Mesendoderm (in vitro differentiated cells): Measurements from ENCODE around the gene GSTP1.
A peak's percentile ranks its signal among the peaks of the same experiment; 100 is the strongest.
"Not testable (repeated sequence)": the region's sequence is repeated elsewhere in the genome, so short reads cannot be mapped to it uniquely, and the experiment has no call there.

Experiments
- DNase-seq: peaks from one replicate; pipeline ENCODE4 v3.0.0; 2013
- H2AK5ac ChIP-seq: 2 replicates; pipeline ENCODE4 v1.6.1; 2013; ENCODE audit warnings: low read length, inconsistent platforms
- H2BK120ac ChIP-seq: 2 replicates; pipeline ENCODE4 v1.6.1; 2013; ENCODE audit warnings: low read depth, mild to moderate bottlenecking, low read length, moderate library complexity, mixed read lengths
- H2BK15ac ChIP-seq: replicated peaks from 2 replicates; pipeline ENCODE4 v1.6.1; 2013; ENCODE audit warnings: low read depth, mild to moderate bottlenecking, moderate library complexity
- H2BK5ac ChIP-seq: 2 replicates; pipeline ENCODE4 v1.6.1; 2013; ENCODE audit warnings: low read length, inconsistent platforms
- H3K18ac ChIP-seq: 2 replicates; pipeline ENCODE4 v1.6.1; 2013; ENCODE audit warnings: mild to moderate bottlenecking, low read length, mixed read lengths
- H3K23ac ChIP-seq: one replicate; pipeline ENCODE4 v1.6.1; 2013; ENCODE audit warnings: low read length
- H3K27ac ChIP-seq: 2 replicates; pipeline ENCODE4 v1.5.1; 2013; ENCODE audit warnings: low read depth, mild to moderate bottlenecking, inconsistent platforms, low read length, moderate library complexity
- H3K27me3 ChIP-seq: 2 replicates; pipeline ENCODE4 v1.6.1; 2013; ENCODE audit warnings: low read length, control low read depth, mild to moderate bottlenecking, inconsistent platforms; ENCODE audit not compliant: insufficient read depth, poor library complexity
- H3K36me3 ChIP-seq: 2 replicates; pipeline ENCODE4 v1.6.1; 2013; ENCODE audit warnings: low read length, inconsistent platforms; ENCODE audit not compliant: control insufficient read depth, insufficient read depth
- H3K4ac ChIP-seq: one replicate; pipeline ENCODE4 v1.6.1; 2013; ENCODE audit warnings: low read depth, mild to moderate bottlenecking, low read length, moderate library complexity
- H3K4me1 ChIP-seq: 2 replicates; pipeline ENCODE4 v1.6.1; 2013; ENCODE audit warnings: low read depth, low read length, inconsistent platforms; ENCODE audit not compliant: control insufficient read depth
- H3K4me2 ChIP-seq: 2 replicates; pipeline ENCODE4 v1.6.1; 2013; ENCODE audit warnings: low read length
- H3K4me3 ChIP-seq: 2 replicates; pipeline ENCODE4 v1.5.1; 2013; ENCODE audit warnings: mild to moderate bottlenecking, low read length
- H3K56ac ChIP-seq: one replicate; pipeline ENCODE4 v1.6.1; 2013; ENCODE audit warnings: low read length
- H3K79me1 ChIP-seq: 2 replicates; pipeline ENCODE4 v1.6.1; 2013; ENCODE audit warnings: low read length, inconsistent platforms
- H3K79me2 ChIP-seq: 2 replicates; pipeline ENCODE4 v1.6.1; 2013; ENCODE audit warnings: mild to moderate bottlenecking, low read length; ENCODE audit not compliant: control insufficient read depth, insufficient read depth
- H3K9ac ChIP-seq: 2 replicates; pipeline ENCODE4 v1.6.1; 2013; ENCODE audit warnings: low read length, inconsistent platforms
- H4K5ac ChIP-seq: one replicate; pipeline ENCODE4 v1.6.1; 2013; ENCODE audit warnings: low read length
- H4K8ac ChIP-seq: one replicate; pipeline ENCODE4 v1.6.1; 2013; ENCODE audit warnings: low read depth, mild to moderate bottlenecking, control low read depth, low read length, moderate library complexity
- WGBS: extraction: QIAGEN DNeasy Blood & Tissue Kit; methylation state at CpG from one replicate; pipeline ENCODE4 v1.1.7; 2013; ENCODE audit warnings: low lambda C conversion rate, missing lambda C conversion rate; ENCODE audit not compliant: insufficient coverage; ENCODE audit errors: extremely low coverage; 5-methylcytosine and 5-hydroxymethylcytosine counted together

The GSTP1 gene

GRCh38 chr11:67622905-67623304 is 39.3 kb downstream of the GSTP1 start:
- not testable (repeated sequence) for H3K4me2 ChIP-seq, H2BK5ac ChIP-seq, H3K56ac ChIP-seq, H3K4me3 ChIP-seq, H3K9ac ChIP-seq, H3K79me2 ChIP-seq, H3K4me1 ChIP-seq, H3K27me3 ChIP-seq, H2AK5ac ChIP-seq, H4K5ac ChIP-seq, H4K8ac ChIP-seq, H3K79me1 ChIP-seq, H3K23ac ChIP-seq, H3K18ac ChIP-seq, H3K27ac ChIP-seq, H2BK15ac ChIP-seq, H3K36me3 ChIP-seq, H2BK120ac ChIP-seq, H3K4ac ChIP-seq
- peak; percentile 30 for DNase-seq
- WGBS: no CpG with 5 or more reads among the region's 7 CpGs

- H3K27ac ChIP-seq, H2BK5ac ChIP-seq, H3K4me2 ChIP-seq, H3K18ac ChIP-seq, H3K27me3 ChIP-seq, H3K9ac ChIP-seq, H2BK120ac ChIP-seq, H3K4me1 ChIP-seq, H3K4ac ChIP-seq, H2AK5ac ChIP-seq, H3K4me3 ChIP-seq, H4K8ac ChIP-seq, H3K23ac ChIP-seq, H3K79me1 ChIP-seq, H4K5ac ChIP-seq, H3K79me2 ChIP-seq, H3K36me3 ChIP-seq, H2BK15ac ChIP-seq: not testable (repeated sequence)
- H3K56ac ChIP-seq: peak overlapping the region; percentile 22
- WGBS: no CpG with 5 or more reads among the region's 1 CpG
- peak; percentile 7 for DNase-seq
Measured at GRCh38 chr11:67623795-67624194, 40.2 kb downstream of the GSTP1 start.

GRCh38 chr11:67626131-67626833 is 42.7 kb downstream of the GSTP1 start:
- H3K79me1 ChIP-seq, H4K5ac ChIP-seq, H2BK15ac ChIP-seq, H3K56ac ChIP-seq, H3K18ac ChIP-seq, H2BK120ac ChIP-seq, H2AK5ac ChIP-seq, H3K4me3 ChIP-seq, H3K4ac ChIP-seq, H3K36me3 ChIP-seq, H3K23ac ChIP-seq, H3K9ac ChIP-seq, H3K4me2 ChIP-seq, H3K27ac ChIP-seq, H3K27me3 ChIP-seq, H4K8ac ChIP-seq, H3K79me2 ChIP-seq, H3K4me1 ChIP-seq, H2BK5ac ChIP-seq: not testable (repeated sequence)
- WGBS: no CpG with 5 or more reads among the region's 10 CpGs
- peak; percentile 84 for DNase-seq

GRCh38 chr11:67626970-67627369 is 43.4 kb downstream of the GSTP1 start:
- Histone ChIP-seq H3K4me2 (no peak overlapping the region), H4K5ac (no peak overlapping the region), H3K56ac (peak overlapping the region; percentile 70), H2BK15ac (no peak overlapping the region), H3K27me3 (no peaks in the 10 kb centered on the region), H2BK5ac (peak overlapping the region; percentile 55), H3K18ac (no peak overlapping the region), H3K36me3 (no peaks in the 10 kb centered on the region), H3K27ac (peak overlapping the region; percentile 37), H3K4me1 (peaks cover 5% of the 10 kb centered on the region), H3K23ac (no peak overlapping the region), H3K4me3 (no peak overlapping the region), H2AK5ac (no peak overlapping the region), H3K9ac (peak overlapping the region; percentile 38), H3K79me1 (no peaks in the 10 kb centered on the region), H2BK120ac (no peak overlapping the region), H3K4ac (no peak overlapping the region), H3K79me2 (no peaks in the 10 kb centered on the region), H4K8ac (no peak overlapping the region)
- DNase-seq: peak; percentile 72
- WGBS: no CpG with 5 or more reads among the region's 10 CpGs

- H3K79me2 ChIP-seq: no peaks in the 10 kb centered on the region
- H3K79me1 ChIP-seq: no peaks in the 10 kb centered on the region
- no peak overlapping the region for H3K18ac ChIP-seq
- no peak for DNase-seq
- H3K4me2 ChIP-seq: no peak overlapping the region
- no CpG with 5 or more reads among the region's 6 CpGs for WGBS
- H2BK120ac ChIP-seq: no peak overlapping the region
- H3K4ac ChIP-seq: no peak overlapping the region
- no peak overlapping the region for H4K8ac ChIP-seq
- H2BK15ac ChIP-seq: no peak overlapping the region
- H3K36me3 ChIP-seq: no peaks in the 10 kb centered on the region
- no peak overlapping the region for H2BK5ac ChIP-seq
- no peak overlapping the region for H2AK5ac ChIP-seq
- peak overlapping the region; percentile 62 for H3K56ac ChIP-seq
- H3K4me1 ChIP-seq: peaks cover 5% of the 10 kb centered on the region
- H3K23ac ChIP-seq: no peak overlapping the region
- peak overlapping the region; percentile 39 for H3K9ac ChIP-seq
- H3K27me3 ChIP-seq: no peaks in the 10 kb centered on the region
- no peak overlapping the region for H4K5ac ChIP-seq
- peak overlapping the region; percentile 37 for H3K27ac ChIP-seq
- H3K4me3 ChIP-seq: no peak overlapping the region
Measured at GRCh38 chr11:67627441-67627811, 43.8 kb downstream of the GSTP1 start.
